Caco-2 (cell line): ENCODE data around the gene TMEM30A. TPM values are rescaled to one million over a fixed set of nuclear protein-coding genes. Genes with fewer than 3 reads are reported as not detected.

Experiments used
- BruUV-seq: library from RNA; stranded (reverse); fragments of 400-500 nt; replicated peaks from 2 replicates; lab custom pipeline; 2021; lab: Mats Ljungman, UMichigan
- CTCF ChIA-PET: fragments of 300-600 bp; sonication (Branson Sonifier 250); formaldehyde crosslinking; loops from one replicate; lab custom pipeline; 2022; ENCODE audit warnings: antibody characterized with exemption; lab: Charles Lee
- POLR2A ChIA-PET: fragments of 300-600 bp; sonication (Branson Sonifier 250); formaldehyde crosslinking; loops from one replicate; lab custom pipeline; 2022; ENCODE audit warnings: antibody characterized with exemption; lab: Charles Lee
- DNase-seq, 2 experiments: peaks; one replicate each; pipeline versions ENCODE4 v3.0.0 to v3.0.0-alpha.2; 2020 to 2022
- H3K27me3 ChIP-seq: replicated peaks from 2 replicates; pipeline ENCODE4 v1.6.0; 2011; ENCODE audit warnings: low read length; ENCODE audit not compliant: control insufficient read depth, insufficient read depth
- H3K36me3 ChIP-seq: 2 replicates; pipeline ENCODE4 v1.5.1; 2011; ENCODE audit warnings: low read length; ENCODE audit not compliant: control insufficient read depth, insufficient read depth
- H3K4me1 ChIP-seq: fragments of 250-450 bp; sonication (Bioruptor Pico); 2 replicates; pipeline ENCODE4 v1.5.1; 2020; ENCODE audit warnings: mild to moderate bottlenecking
- H3K4me3 ChIP-seq: 2 replicates; pipeline ENCODE4 v1.5.1; 2011; ENCODE audit warnings: low read depth, mild to moderate bottlenecking, control low read depth, low read length
- H3K9me3 ChIP-seq: fragments of 250-450 bp; sonication (Bioruptor Pico); 2 replicates; pipeline ENCODE4 v1.5.1; 2020; ENCODE audit warnings: mild to moderate bottlenecking, moderate library complexity
- H3K27ac Mint-ChIP-seq: one replicate; pipeline ENCODE4 v1.8.0; 2022; ENCODE audit warnings: mixed read lengths; ENCODE audit not compliant: unreplicated experiment
- H3K27me3 Mint-ChIP-seq: one replicate; pipeline ENCODE4 v1.8.0; 2022; ENCODE audit warnings: mixed read lengths; ENCODE audit not compliant: insufficient read depth, unreplicated experiment
- H3K36me3 Mint-ChIP-seq: one replicate; pipeline ENCODE4 v1.8.0; 2022; ENCODE audit warnings: mild to moderate bottlenecking, mixed read lengths; ENCODE audit not compliant: insufficient read depth, unreplicated experiment
- H3K4me1 Mint-ChIP-seq: one replicate; pipeline ENCODE4 v1.8.0; 2022; ENCODE audit warnings: low read depth, mixed read lengths; ENCODE audit not compliant: unreplicated experiment
- H3K4me3 Mint-ChIP-seq: one replicate; pipeline ENCODE4 v1.8.0; 2022; ENCODE audit warnings: mild to moderate bottlenecking, moderate library complexity, mixed read lengths; ENCODE audit not compliant: unreplicated experiment
- H3K9me3 Mint-ChIP-seq: one replicate; pipeline ENCODE4 v1.8.0; 2022; ENCODE audit warnings: mixed read lengths; ENCODE audit not compliant: unreplicated experiment
- CTCF ChIP-seq, 2 experiments: fragments of 200-600 bp in 1 of 2; IDR thresholded peaks; 1 replicate in 1 of 2; 2 replicates in 1 of 2; pipeline versions ENCODE4 v1.5.1 to v1.8.0; 2011 to 2022; ENCODE audit warnings: antibody characterized with exemption in 1 of 2, control low read depth in 1 of 2, inconsistent platforms in 1 of 2, low read depth in 1 of 2, low read length in 1 of 2, mild to moderate bottlenecking in 1 of 2, moderate library complexity in 1 of 2; ENCODE audit not compliant: insufficient read depth in 1 of 2, severe bottlenecking in 1 of 2, unreplicated experiment in 1 of 2
- intact Hi-C: fragments of 100-400 bp; cut with micrococcal nuclease; formaldehyde crosslinking; loops from one replicate; pipeline ENCODE4 v1.10.0; 2022; ENCODE audit not compliant: unreplicated experiment
- total RNA-seq: library from RNA; stranded (reverse); gene quantifications from 2 replicates; pipeline ENCODE4 v1.2.3, GENCODE V29; 2022

TMEM30A gene
- total RNA-seq, 1 experiment from 2014 or later = 55.8 TPM

- no peak for TF ChIP-seq CTCF (IDR thresholded peaks at IDR 0.05; ENCODE audit: insufficient read depth in 1 of 2, low read depth in 1 of 2, low read length in 1 of 2, severe bottlenecking in 1 of 2, unreplicated experiment in 1 of 2)
- ChIA-PET POLR2A (no interaction called here), CTCF (no interaction called here)
- no peaks in the 10 kb centered on the region for H3K36me3 ChIP-seq
- H3K36me3 Mint-ChIP-seq = no peaks in the 10 kb centered on the region
- H3K4me3 Mint-ChIP-seq = no peak overlapping the region
- BruUV-seq = no TSS peak
- H3K27ac Mint-ChIP-seq = no peak overlapping the region
- no peak for DNase-seq
- intact Hi-C loops = no loop called here
- H3K4me1 ChIP-seq = no peaks in the 10 kb centered on the region
- H3K27me3 Mint-ChIP-seq = peaks cover 16% of the 10 kb centered on the region
- no peak overlapping the region for H3K4me3 ChIP-seq
- H3K4me1 Mint-ChIP-seq = no peaks in the 10 kb centered on the region
- H3K9me3 Mint-ChIP-seq = no peaks in the 10 kb centered on the region
- no peaks in the 10 kb centered on the region for H3K9me3 ChIP-seq
- H3K27me3 ChIP-seq = no peaks in the 10 kb centered on the region
Measured at GRCh38 chr6:75329703-75330102, 45.1 kb upstream of the TMEM30A start.

GRCh38 chr6:75327807-75328206, 43.2 kb upstream of the TMEM30A start:
- H3K4me1 ChIP-seq = no peaks in the 10 kb centered on the region
- intact Hi-C loops = no loop called here
- peaks cover 12% of the 10 kb centered on the region for H3K27me3 Mint-ChIP-seq
- no peaks in the 10 kb centered on the region for H3K4me1 Mint-ChIP-seq
- H3K9me3 ChIP-seq = no peaks in the 10 kb centered on the region
- no peak overlapping the region for H3K4me3 Mint-ChIP-seq
- DNase-seq = no peak
- H3K27ac Mint-ChIP-seq = no peak overlapping the region
- TF ChIP-seq CTCF (IDR thresholded peaks at IDR 0.05; ENCODE audit: insufficient read depth in 1 of 2, low read depth in 1 of 2, low read length in 1 of 2, severe bottlenecking in 1 of 2, unreplicated experiment in 1 of 2) = no peak
- H3K9me3 Mint-ChIP-seq = no peaks in the 10 kb centered on the region
- POLR2A ChIA-PET = no interaction called here
- H3K36me3 ChIP-seq = no peaks in the 10 kb centered on the region
- H3K27me3 ChIP-seq = no peaks in the 10 kb centered on the region
- no peak overlapping the region for H3K4me3 ChIP-seq
- BruUV-seq = no TSS peak
- CTCF ChIA-PET = no interaction called here
- no peaks in the 10 kb centered on the region for H3K36me3 Mint-ChIP-seq

- no peak overlapping the region for H3K4me3 Mint-ChIP-seq
- no TSS peak for BruUV-seq
- TF ChIP-seq CTCF (IDR thresholded peaks at IDR 0.05; ENCODE audit: insufficient read depth in 1 of 2, low read depth in 1 of 2, low read length in 1 of 2, severe bottlenecking in 1 of 2, unreplicated experiment in 1 of 2) = no peak
- no peak overlapping the region for H3K4me3 ChIP-seq
- ChIA-PET CTCF (no interaction called here), POLR2A (interaction anchor here (0.6 kb wide), 1 partner anchor 475 kb away, joined by 4 read pairs; no protein-coding TSS in a partner anchor)
- H3K9me3 Mint-ChIP-seq = no peaks in the 10 kb centered on the region
- H3K4me1 ChIP-seq = no peaks in the 10 kb centered on the region
- no peak overlapping the region for H3K27ac Mint-ChIP-seq
- no peaks in the 10 kb centered on the region for H3K9me3 ChIP-seq
- no peaks in the 10 kb centered on the region for H3K4me1 Mint-ChIP-seq
- intact Hi-C loops = no loop called here
- H3K36me3 Mint-ChIP-seq = no peaks in the 10 kb centered on the region
- H3K36me3 ChIP-seq = no peaks in the 10 kb centered on the region
- peaks cover 16% of the 10 kb centered on the region for H3K27me3 Mint-ChIP-seq
- DNase-seq = no peak
- H3K27me3 ChIP-seq = no peaks in the 10 kb centered on the region
Measured at GRCh38 chr6:75326557-75327258, 42.1 kb upstream of the TMEM30A start.
